Loucy (cell line): Measurements from ENCODE around the gene TMEM86A.

ENCODE experiments used
- H2AFZ ChIP-seq: fragments of 200-600 bp; sonication (generic); 2 replicates; pipeline ENCODE4 v1.6.0; 2016; ENCODE audit warnings: antibody characterized with exemption, mild to moderate bottlenecking, low read length, moderate library complexity
- H3F3A ChIP-seq: fragments of 200-600 bp; 2 replicates; pipeline ENCODE4 v1.6.0; 2016; ENCODE audit warnings: antibody characterized with exemption, low read depth, mild to moderate bottlenecking
- H3K27me3 ChIP-seq: fragments of 200-600 bp; sonication (generic); 2 replicates; pipeline ENCODE4 v1.6.1; 2014; ENCODE audit warnings: low read length, mild to moderate bottlenecking; ENCODE audit not compliant: insufficient read depth, poor library complexity, severe bottlenecking
- H3K36me3 ChIP-seq: fragments of 200-600 bp; sonication (generic); 2 replicates; pipeline ENCODE4 v1.6.1; 2016; ENCODE audit warnings: low read length; ENCODE audit not compliant: insufficient read depth
- H3K4me1 ChIP-seq: fragments of 200-600 bp; sonication (generic); 2 replicates; pipeline ENCODE4 v1.5.1; 2014; ENCODE audit warnings: low read length, mild to moderate bottlenecking; ENCODE audit not compliant: insufficient read depth, poor library complexity, severe bottlenecking
- H3K4me2 ChIP-seq: fragments of 200-600 bp; sonication (generic); 2 replicates; pipeline ENCODE4 v1.6.0; 2014; ENCODE audit warnings: antibody characterized with exemption, low read length, low read depth, mild to moderate bottlenecking; ENCODE audit not compliant: poor library complexity, severe bottlenecking
- H3K4me3 ChIP-seq: fragments of 200-600 bp; sonication (generic); 2 replicates; pipeline ENCODE4 v1.5.1; 2014; ENCODE audit warnings: low read length, mild to moderate bottlenecking, mixed read lengths; ENCODE audit not compliant: poor library complexity, severe bottlenecking
- H3K79me2 ChIP-seq: fragments of 200-600 bp; sonication (generic); 2 replicates; pipeline ENCODE4 v1.6.1; 2014; ENCODE audit warnings: low read length; ENCODE audit not compliant: insufficient read depth
- H3K9ac ChIP-seq: fragments of 200-600 bp; sonication (generic); 2 replicates; pipeline ENCODE4 v1.6.0; 2014; ENCODE audit warnings: mild to moderate bottlenecking, low read depth, low read length, moderate library complexity; ENCODE audit not compliant: poor library complexity, severe bottlenecking
- H3K9me2 ChIP-seq: fragments of 200-600 bp; sonication (generic); replicated peaks from 2 replicates; pipeline ENCODE4 v1.6.1; 2016; ENCODE audit warnings: low read depth, low read length, mixed read lengths
- H3K9me3 ChIP-seq: fragments of 200-600 bp; sonication (generic); 2 replicates; pipeline ENCODE4 v1.6.1; 2014; ENCODE audit warnings: mild to moderate bottlenecking, antibody characterized with exemption, low read length, low read depth; ENCODE audit not compliant: insufficient read depth
- H4K20me1 ChIP-seq: fragments of 200-600 bp; sonication (generic); 2 replicates; pipeline ENCODE4 v1.6.0; 2014; ENCODE audit warnings: antibody characterized with exemption, low read length, mild to moderate bottlenecking; ENCODE audit not compliant: insufficient read depth, poor library complexity, severe bottlenecking
- EZH2phosphoT487 ChIP-seq: fragments of 200-600 bp; IDR thresholded peaks from 2 replicates; pipeline ENCODE4 v1.6.1; 2018; ENCODE audit warnings: antibody characterized with exemption, mild to moderate bottlenecking, moderate library complexity, borderline replicate concordance
- TF ChIP-seq, protein P1 (sequence below): fragments of 200-600 bp; sonication (generic); conservative IDR thresholded peaks from 2 replicates; pipeline ENCODE4 v1.5.1; 2014; ENCODE audit warnings: mild to moderate bottlenecking, antibody characterized with exemption, low read length

TMEM86A gene

DNA sequence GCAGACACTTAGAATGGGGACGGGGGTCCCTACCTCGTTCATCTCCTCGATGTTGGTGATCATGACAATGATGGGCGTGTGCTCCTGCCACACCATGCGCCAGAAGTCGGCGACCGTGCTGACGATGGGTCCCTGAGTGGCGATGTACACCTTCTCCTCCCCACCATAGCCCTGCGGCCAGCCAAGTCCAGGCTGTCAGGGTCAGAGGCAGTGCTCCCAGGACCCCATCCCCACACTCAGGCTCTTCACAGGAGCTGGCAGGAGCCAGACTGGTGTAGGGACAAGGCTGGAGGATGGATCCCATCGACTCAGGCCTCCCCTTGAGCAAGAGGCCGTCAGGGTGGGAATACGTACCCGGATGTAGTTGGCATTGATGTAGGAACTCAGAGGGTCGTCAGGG lies 34.6 kb downstream of the TMEM86A start:
- Histone ChIP-seq H3K4me2 (no peak overlapping the region), H3K9ac (no peak overlapping the region), H2AFZ (no peak overlapping the region), H3K9me3 (no peaks in the 10 kb centered on the region), H3K9me2 (no peaks in the 10 kb centered on the region), H3K36me3 (no peaks in the 10 kb centered on the region), H3K4me3 (no peak overlapping the region), H3F3A (no peaks in the 10 kb centered on the region), H3K79me2 (no peaks in the 10 kb centered on the region), H3K4me1 (no peaks in the 10 kb centered on the region), H3K27me3 (no peaks in the 10 kb centered on the region), H4K20me1 (no peaks in the 10 kb centered on the region)
- TF ChIP-seq, protein P1, sequence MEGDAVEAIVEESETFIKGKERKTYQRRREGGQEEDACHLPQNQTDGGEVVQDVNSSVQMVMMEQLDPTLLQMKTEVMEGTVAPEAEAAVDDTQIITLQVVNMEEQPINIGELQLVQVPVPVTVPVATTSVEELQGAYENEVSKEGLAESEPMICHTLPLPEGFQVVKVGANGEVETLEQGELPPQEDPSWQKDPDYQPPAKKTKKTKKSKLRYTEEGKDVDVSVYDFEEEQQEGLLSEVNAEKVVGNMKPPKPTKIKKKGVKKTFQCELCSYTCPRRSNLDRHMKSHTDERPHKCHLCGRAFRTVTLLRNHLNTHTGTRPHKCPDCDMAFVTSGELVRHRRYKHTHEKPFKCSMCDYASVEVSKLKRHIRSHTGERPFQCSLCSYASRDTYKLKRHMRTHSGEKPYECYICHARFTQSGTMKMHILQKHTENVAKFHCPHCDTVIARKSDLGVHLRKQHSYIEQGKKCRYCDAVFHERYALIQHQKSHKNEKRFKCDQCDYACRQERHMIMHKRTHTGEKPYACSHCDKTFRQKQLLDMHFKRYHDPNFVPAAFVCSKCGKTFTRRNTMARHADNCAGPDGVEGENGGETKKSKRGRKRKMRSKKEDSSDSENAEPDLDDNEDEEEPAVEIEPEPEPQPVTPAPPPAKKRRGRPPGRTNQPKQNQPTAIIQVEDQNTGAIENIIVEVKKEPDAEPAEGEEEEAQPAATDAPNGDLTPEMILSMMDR: no peak
- no peak for TF ChIP-seq EZH2phosphoT487

DNA sequence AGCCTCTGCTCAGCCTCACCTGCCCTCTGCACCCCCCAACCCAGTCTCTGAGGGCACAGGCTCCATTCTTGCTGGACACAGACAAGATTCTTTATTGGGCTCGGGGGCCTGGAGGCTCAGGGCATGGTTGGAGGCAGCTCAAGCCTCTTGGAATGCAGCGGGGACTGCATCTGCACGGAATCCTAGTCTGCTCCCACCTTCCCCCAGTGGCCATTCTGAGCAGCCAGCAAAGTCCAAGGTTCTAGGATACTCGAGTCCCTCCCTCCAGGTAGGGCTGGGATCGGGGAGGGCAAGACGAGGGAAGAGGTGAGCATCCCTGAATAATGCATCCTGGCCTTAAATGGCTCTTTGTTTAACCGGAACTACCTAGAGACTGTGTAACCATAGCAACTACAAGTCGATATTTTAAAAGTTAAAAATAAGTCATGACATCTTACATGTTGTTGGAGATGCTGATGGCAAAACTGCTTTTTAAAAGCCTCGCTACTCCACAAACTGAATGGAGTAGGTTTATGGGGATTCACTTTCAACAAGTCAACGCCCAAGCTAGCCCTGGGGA lies 38.1 kb downstream of the TMEM86A start:
- Histone ChIP-seq H2AFZ (no peak overlapping the region), H3K27me3 (no peaks in the 10 kb centered on the region)

DNA sequence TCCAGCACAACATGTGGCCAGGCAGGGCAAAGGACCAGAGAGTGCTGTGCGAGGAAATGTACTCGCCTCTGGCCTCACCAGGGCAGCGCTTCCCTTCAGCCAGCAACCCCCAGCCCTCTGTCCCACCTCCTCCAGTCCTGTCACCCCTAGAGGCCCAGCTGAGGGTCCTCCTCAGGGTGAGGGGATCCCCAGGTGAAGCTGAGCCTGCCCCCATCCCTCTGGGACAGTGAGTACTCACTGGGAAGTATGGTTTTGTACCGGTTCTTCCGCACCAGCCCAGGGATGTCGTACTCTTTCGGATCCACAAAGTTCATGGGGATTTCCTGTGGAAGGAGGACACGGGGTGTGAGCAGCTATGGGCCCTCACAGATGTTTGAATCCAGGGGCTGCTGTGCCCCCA lies 39.1 kb downstream of the TMEM86A start:
- Histone ChIP-seq H3K79me2 (no peaks in the 10 kb centered on the region), H3K4me1 (no peaks in the 10 kb centered on the region), H3K4me3 (no peak overlapping the region), H4K20me1 (no peaks in the 10 kb centered on the region), H3K9me3 (no peaks in the 10 kb centered on the region), H3K27me3 (no peaks in the 10 kb centered on the region), H3K36me3 (no peaks in the 10 kb centered on the region), H3K4me2 (no peak overlapping the region), H3K9me2 (no peaks in the 10 kb centered on the region), H2AFZ (no peak overlapping the region), H3F3A (no peaks in the 10 kb centered on the region), H3K9ac (no peak overlapping the region)
- no peak for TF ChIP-seq EZH2phosphoT487
- TF ChIP-seq, protein P1: no peak

More for the DNA sequence above, 38.1 kb downstream of the TMEM86A start:
- Histone ChIP-seq H3K4me1 (no peaks in the 10 kb centered on the region), H3K9me3 (no peaks in the 10 kb centered on the region), H3K4me3 (no peak overlapping the region), H3K9ac (no peak overlapping the region), H3K79me2 (no peaks in the 10 kb centered on the region), H4K20me1 (no peaks in the 10 kb centered on the region), H3K4me2 (no peak overlapping the region), H3K9me2 (no peaks in the 10 kb centered on the region), H3K36me3 (no peaks in the 10 kb centered on the region), H3F3A (no peaks in the 10 kb centered on the region)
- TF ChIP-seq EZH2phosphoT487: no peak
- TF ChIP-seq, protein P1: no peak
